GM10266 (cell line): ENCODE data around the gene CDYL.

ENCODE experiments used
- DNase-seq: peaks from one replicate; pipeline ENCODE4 v3.0.0; 2012; ENCODE audit errors: extremely low spot score
- CTCF ChIP-seq: IDR thresholded peaks from 2 replicates; pipeline ENCODE4 v1.5.1; 2012; ENCODE audit warnings: mild to moderate bottlenecking, low read depth; ENCODE audit not compliant: control insufficient read depth, insufficient read depth; ENCODE audit errors: missing control alignments

CDYL gene

DNA sequence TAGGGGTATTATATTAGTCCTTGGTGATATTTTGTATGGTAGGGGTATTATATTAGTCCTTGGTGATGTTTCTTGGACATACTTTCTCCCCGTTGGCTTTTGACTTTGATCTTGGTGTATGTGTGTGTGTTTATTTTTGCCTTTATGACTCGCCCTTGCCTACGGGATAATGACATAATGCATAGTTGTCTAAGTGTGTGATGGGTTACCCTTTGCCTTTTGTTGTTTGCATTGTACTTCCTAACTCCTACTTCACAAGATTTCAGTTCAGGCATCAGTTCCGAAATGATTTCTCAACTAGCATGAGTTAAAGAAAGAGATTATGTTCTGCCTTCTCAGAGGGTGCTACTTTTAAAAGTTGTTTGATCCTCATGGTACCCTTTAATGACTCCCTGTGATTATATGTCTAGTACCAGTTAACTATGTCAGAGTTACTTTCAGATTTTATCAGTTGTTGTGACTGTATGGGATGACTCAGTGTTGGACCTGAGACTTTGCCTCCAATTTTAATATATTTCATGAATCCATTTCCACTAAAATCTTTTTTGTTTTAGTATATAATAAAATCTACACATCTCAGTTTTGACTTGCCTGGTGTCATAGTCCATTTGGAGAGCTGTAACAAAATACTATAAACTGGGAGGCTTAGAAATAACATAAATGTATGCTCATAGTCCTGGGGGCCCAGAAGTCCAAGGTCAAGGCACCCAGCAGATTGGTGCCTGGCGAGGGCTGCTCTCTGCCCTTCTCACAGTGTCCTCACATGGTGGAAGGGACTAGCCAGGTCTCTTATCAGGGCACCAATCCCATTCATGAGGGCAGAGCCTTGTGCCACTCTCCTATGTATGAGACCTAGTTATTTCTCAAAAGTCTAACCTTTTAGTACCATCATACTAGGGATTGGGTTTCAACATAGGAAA, 34.1 kb downstream of the CDYL start:
- DNase-seq = no peak

GRCh38 chr6:4812068-4812467, 35.9 kb downstream of the CDYL start:
- TF ChIP-seq CTCF = no peak
- no peak for DNase-seq

More for the DNA sequence above, 34.1 kb downstream of the CDYL start:
- no peak for TF ChIP-seq CTCF

DNA sequence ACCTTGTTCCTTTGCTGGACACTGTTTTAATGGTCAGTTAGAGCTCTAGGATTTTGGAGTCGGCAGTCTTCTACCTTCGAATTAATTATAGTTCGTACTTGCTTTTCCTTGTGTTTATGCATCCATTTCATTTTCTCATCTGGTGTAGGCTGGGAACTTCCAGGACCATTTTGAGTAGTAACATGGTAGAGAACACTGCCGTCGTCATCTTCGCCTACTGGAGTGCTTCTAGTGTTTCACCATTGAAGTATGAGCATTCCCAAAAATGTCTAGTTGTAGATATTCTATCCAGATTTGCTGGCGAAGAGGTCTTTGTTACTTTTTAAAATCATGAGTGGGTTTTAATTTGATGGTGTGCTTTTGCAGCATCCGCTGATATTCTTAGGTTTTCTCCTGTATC, 36.9 kb downstream of the CDYL start:
- DNase-seq = no peak
- no peak for TF ChIP-seq CTCF

- TF ChIP-seq CTCF = no peak
- peak; percentile 23 for DNase-seq
These were observed 38.0 kb downstream of the CDYL start for GRCh38 chr6:4814212-4814611.

DNA sequence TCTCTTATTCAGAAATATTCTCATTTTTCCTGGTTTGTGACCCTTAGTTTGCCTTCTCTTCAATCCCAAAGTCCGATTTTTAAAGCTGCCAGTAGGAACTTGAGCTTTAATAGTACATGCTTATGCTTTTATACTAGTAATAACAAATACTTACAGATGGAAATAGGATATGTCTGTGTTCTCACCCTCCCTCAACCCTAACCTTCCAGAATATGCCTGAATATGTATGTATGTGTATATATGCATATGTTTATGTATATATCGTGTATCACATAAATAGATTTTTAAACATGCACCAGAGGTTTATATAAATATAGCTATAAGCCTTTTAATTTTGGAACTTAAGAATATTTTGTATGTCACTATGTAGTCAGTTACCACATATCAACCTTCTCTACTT, 38.8 kb downstream of the CDYL start:
- no peak for TF ChIP-seq CTCF

GRCh38 chr6:4815584-4815983, 39.4 kb downstream of the CDYL start:
- no peak for TF ChIP-seq CTCF
- DNase-seq = no peak

More for the DNA sequence above, 38.8 kb downstream of the CDYL start:
- DNase-seq = no peak

DNA sequence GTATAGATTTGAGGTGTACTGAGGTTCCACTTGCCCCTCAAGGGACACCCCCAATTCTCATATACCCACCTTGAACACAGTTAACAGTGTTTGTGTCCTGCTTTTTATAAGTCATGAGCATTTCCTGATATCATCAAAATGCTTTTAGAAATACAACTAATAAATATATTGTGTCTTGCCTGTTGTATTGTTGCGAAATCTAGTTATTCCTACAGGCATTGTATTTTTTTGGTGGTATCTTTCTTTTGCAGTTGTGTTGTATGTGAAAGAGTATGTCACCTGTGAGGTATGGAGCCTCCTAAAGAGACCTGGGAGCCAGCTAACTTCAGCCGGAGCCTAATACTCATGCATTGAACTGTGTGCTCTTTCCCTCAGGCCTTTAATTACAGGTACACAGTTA, 40.7 kb downstream of the CDYL start:
- TF ChIP-seq CTCF = no peak
- DNase-seq = no peak
